Myocyte (in vitro differentiated cells): Measurements from ENCODE around the gene TBC1D22A. TPM values are rescaled to one million over a fixed set of nuclear protein-coding genes. Genes with fewer than 3 reads are reported as not detected.

Experiments
- DNase-seq: peaks from one replicate; pipeline ENCODE4 v3.0.0-alpha.2; 2012; ENCODE audit warnings: low read depth
- total RNA-seq: library from RNA; depleted of rRNA; stranded (reverse); fragments of >200 nt; gene quantifications from 2 replicates; pipeline ENCODE4 v1.2.3, GENCODE V29; 2014

Gene TBC1D22A
- total RNA-seq, 1 donor from 2014 or later: 15.9 TPM

GRCh38 chr22:47021371-47022074 lies 259.1 kb downstream of the TBC1D22A start:
- DNase-seq: no peak

GRCh38 chr22:47022075-47022473 lies 259.6 kb downstream of the TBC1D22A start:
- DNase-seq: no peak

GRCh38 chr22:47022475-47022874 lies 260.0 kb downstream of the TBC1D22A start:
- DNase-seq: no peak

GRCh38 chr22:47023871-47024270 lies 261.4 kb downstream of the TBC1D22A start:
- DNase-seq: no peak

- no peak for DNase-seq
Observed at GRCh38 chr22:47027766-47028165, 265.3 kb downstream of the TBC1D22A start.

GRCh38 chr22:47029244-47030074 lies 267.0 kb downstream of the TBC1D22A start:
- DNase-seq: no peak

- no peak for DNase-seq
Observed at GRCh38 chr22:47030143-47030661, 267.8 kb downstream of the TBC1D22A start.

GRCh38 chr22:47030881-47031627 lies 268.6 kb downstream of the TBC1D22A start:
- peak; percentile 42 for DNase-seq

GRCh38 chr22:47031628-47031915 lies 269.1 kb downstream of the TBC1D22A start:
- DNase-seq: no peak

- DNase-seq: no peak
Observed at GRCh38 chr22:47032091-47032943, 269.9 kb downstream of the TBC1D22A start.

- no peak for DNase-seq
Observed at GRCh38 chr22:47032956-47033647, 270.7 kb downstream of the TBC1D22A start.

GRCh38 chr22:47033648-47034000 lies 271.2 kb downstream of the TBC1D22A start:
- DNase-seq: no peak

- DNase-seq: no peak
Observed at GRCh38 chr22:47034076-47034808, 271.8 kb downstream of the TBC1D22A start.

- DNase-seq: no peak
Observed at GRCh38 chr22:47034905-47035419, 272.5 kb downstream of the TBC1D22A start.

- DNase-seq: no peak
Observed at GRCh38 chr22:47035425-47035881, 273.0 kb downstream of the TBC1D22A start.

GRCh38 chr22:47036352-47036751 lies 273.9 kb downstream of the TBC1D22A start:
- no peak for DNase-seq

- DNase-seq: no peak
Observed at GRCh38 chr22:47036936-47037485, 274.6 kb downstream of the TBC1D22A start.

- DNase-seq: no peak
Observed at GRCh38 chr22:47038206-47038835, 275.9 kb downstream of the TBC1D22A start.
